Measurements from ENCODE around the gene PHF21A.

Gene PHF21A

DNA sequence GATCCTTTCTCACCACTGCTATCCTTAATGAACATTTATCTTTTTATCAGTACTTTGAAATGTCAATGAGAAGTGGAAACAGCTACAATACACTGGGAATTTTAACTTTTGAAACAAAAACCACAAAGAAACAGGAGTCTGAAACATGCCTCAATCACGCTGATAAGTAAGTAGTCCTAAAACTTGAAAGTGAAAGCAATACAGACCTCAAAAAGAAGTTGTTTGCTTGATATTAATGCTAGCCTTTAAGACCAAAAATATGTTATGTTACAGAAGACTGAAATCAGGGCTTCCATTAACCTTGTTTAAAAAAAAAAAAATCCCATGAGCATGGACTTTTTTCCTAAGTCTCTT lies 21.3 kb downstream of the PHF21A start:
- TF ChIP-seq, protein P1, sequence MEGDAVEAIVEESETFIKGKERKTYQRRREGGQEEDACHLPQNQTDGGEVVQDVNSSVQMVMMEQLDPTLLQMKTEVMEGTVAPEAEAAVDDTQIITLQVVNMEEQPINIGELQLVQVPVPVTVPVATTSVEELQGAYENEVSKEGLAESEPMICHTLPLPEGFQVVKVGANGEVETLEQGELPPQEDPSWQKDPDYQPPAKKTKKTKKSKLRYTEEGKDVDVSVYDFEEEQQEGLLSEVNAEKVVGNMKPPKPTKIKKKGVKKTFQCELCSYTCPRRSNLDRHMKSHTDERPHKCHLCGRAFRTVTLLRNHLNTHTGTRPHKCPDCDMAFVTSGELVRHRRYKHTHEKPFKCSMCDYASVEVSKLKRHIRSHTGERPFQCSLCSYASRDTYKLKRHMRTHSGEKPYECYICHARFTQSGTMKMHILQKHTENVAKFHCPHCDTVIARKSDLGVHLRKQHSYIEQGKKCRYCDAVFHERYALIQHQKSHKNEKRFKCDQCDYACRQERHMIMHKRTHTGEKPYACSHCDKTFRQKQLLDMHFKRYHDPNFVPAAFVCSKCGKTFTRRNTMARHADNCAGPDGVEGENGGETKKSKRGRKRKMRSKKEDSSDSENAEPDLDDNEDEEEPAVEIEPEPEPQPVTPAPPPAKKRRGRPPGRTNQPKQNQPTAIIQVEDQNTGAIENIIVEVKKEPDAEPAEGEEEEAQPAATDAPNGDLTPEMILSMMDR (IDR thresholded peaks at IDR 0.05; ENCODE audit: poor library complexity, severe bottlenecking): no peak
- Histone ChIP-seq H3K27ac (ENCODE audit: poor library complexity, severe bottlenecking) (no peak overlapping the region), H3K4me3 (ENCODE audit: severe bottlenecking) (no peak overlapping the region)

DNA sequence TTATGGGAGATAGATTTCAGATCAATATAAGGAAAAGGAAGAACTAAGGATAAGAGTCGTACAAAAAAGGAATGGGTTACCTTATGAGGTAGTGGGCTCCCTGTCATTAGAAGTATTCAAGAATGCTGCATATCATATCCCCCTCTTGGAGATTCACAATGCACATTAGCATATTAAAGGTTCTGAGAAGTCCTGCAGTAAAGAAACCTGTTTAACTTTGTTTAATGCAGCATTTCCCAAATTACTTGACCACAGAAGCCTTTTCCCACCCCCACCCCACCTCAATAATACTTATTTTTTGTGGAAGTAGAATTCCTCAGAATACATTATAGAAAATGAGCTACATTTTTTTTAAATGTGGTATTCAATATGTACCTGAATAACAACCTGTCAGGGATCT lies 30.9 kb downstream of the PHF21A start:
- ATAC-seq (ENCODE audit: low read depth) (no peak), DNase-seq (ENCODE audit: low spot score) (no peak)
- H3K27me3 ChIP-seq (ENCODE audit: insufficient read depth, poor library complexity, severe bottlenecking): no peaks in the 10 kb centered on the region

More for the DNA sequence above, 21.3 kb downstream of the PHF21A start:
- H3K4me1 ChIP-seq (ENCODE audit: insufficient read depth, poor library complexity, severe bottlenecking): peaks cover 3% of the 10 kb centered on the region
- no peak for DNase-seq (ENCODE audit: low spot score)
- no peak for ATAC-seq (ENCODE audit: low read depth)
- no peaks in the 10 kb centered on the region for H3K36me3 ChIP-seq (ENCODE audit: low read depth)
- no peaks in the 10 kb centered on the region for H3K27me3 ChIP-seq (ENCODE audit: insufficient read depth, poor library complexity, severe bottlenecking)
- no peaks in the 10 kb centered on the region for H3K9me3 ChIP-seq (ENCODE audit: severe bottlenecking)

DNA sequence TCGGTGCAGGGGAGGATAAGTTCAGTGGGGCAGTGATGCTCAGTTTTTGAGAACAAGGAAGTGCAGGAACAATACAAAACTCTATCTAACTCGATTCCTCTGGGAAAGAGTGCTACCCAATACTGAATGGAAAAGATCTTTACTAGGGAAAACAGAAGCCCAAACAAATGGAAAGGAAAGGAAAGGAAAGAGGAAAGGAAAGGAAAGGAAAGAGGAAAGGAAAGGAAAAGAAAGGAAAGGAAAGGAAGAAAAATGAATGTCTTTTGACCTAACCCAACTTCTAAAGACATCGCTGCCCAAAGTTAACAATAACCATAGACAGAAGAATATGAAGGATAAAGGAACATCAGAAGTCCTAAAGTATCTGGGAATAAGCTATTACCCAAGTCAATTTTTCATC lies 41.6 kb downstream of the PHF21A start:
- no peak for DNase-seq (ENCODE audit: low spot score)
- ATAC-seq (ENCODE audit: low read depth): no peak

More for the DNA sequence above, 30.9 kb downstream of the PHF21A start:
- Histone ChIP-seq H3K4me3 (ENCODE audit: severe bottlenecking) (no peak overlapping the region), H3K4me1 (ENCODE audit: insufficient read depth, poor library complexity, severe bottlenecking) (no peaks in the 10 kb centered on the region), H3K27ac (ENCODE audit: poor library complexity, severe bottlenecking) (no peak overlapping the region), H3K36me3 (ENCODE audit: low read depth) (peaks cover 4% of the 10 kb centered on the region; the same call in 1 of the 2 replicates), H3K9me3 (ENCODE audit: severe bottlenecking) (no peaks in the 10 kb centered on the region)
- TF ChIP-seq, protein P1 (IDR thresholded peaks at IDR 0.05; ENCODE audit: poor library complexity, severe bottlenecking): no peak

DNA sequence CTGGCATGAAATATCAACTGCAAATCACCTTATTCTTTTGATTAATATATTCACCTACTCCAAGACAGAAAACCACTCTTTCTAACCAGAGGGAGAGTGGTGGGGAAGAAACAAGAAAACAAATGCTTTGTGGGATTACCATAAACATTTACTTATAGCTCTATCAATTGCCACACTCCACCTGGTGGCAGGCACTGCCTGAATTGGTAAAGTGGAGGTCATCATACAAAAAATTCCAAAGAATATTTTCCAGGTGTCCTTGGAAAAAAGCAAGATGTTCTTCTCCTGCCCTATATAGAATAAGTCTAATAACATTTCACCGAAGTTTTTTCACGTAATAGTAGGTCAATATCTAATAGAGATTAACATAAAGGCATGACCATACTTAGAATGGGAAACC lies 45.3 kb downstream of the PHF21A start:
- ATAC-seq (ENCODE audit: low read depth): 0 out of 3 replicates have a peak, but pooled peaks have one; percentile 33
- H3K9me3 ChIP-seq (ENCODE audit: severe bottlenecking): no peaks in the 10 kb centered on the region
- peaks cover 13% of the 10 kb centered on the region for H3K36me3 ChIP-seq (ENCODE audit: low read depth)
- no peak overlapping the region for H3K4me3 ChIP-seq (ENCODE audit: severe bottlenecking)
- H3K27me3 ChIP-seq (ENCODE audit: insufficient read depth, poor library complexity, severe bottlenecking): no peaks in the 10 kb centered on the region
- H3K27ac ChIP-seq (ENCODE audit: poor library complexity, severe bottlenecking): no peak overlapping the region
- H3K4me1 ChIP-seq (ENCODE audit: insufficient read depth, poor library complexity, severe bottlenecking): peaks cover 7% of the 10 kb centered on the region
- DNase-seq (ENCODE audit: low spot score): no peak
- TF ChIP-seq, protein P1 (IDR thresholded peaks at IDR 0.05; ENCODE audit: poor library complexity, severe bottlenecking): peak; percentile 37

More for the DNA sequence above, 41.6 kb downstream of the PHF21A start:
- peaks cover 38% of the 10 kb centered on the region for H3K36me3 ChIP-seq (ENCODE audit: low read depth)
- H3K4me3 ChIP-seq (ENCODE audit: severe bottlenecking): no peak overlapping the region
- H3K27me3 ChIP-seq (ENCODE audit: insufficient read depth, poor library complexity, severe bottlenecking): no peaks in the 10 kb centered on the region
- H3K27ac ChIP-seq (ENCODE audit: poor library complexity, severe bottlenecking): no peak overlapping the region
- peaks cover 7% of the 10 kb centered on the region for H3K4me1 ChIP-seq (ENCODE audit: insufficient read depth, poor library complexity, severe bottlenecking)
- H3K9me3 ChIP-seq (ENCODE audit: severe bottlenecking): no peaks in the 10 kb centered on the region
- TF ChIP-seq, protein P1 (IDR thresholded peaks at IDR 0.05; ENCODE audit: poor library complexity, severe bottlenecking): no peak

DNA sequence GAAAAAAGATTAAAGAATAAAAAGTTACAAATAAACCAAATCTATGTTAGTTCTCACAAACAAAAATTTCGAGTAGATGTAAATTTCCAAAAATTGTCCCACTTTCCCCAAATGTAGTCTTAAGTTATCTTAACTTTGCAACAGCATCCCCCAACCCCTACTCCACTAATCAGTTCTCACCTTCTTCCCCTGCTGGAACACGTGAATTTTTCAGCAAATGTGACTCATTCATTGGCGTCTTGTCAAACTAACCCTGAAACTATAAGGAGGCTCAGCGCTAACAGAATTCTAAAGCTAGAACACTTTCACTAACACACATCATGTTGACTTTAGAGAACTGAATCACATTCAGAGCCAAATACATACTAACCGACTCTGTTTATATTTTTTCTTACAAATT lies 46.1 kb downstream of the PHF21A start:
- TF ChIP-seq, protein P1 (IDR thresholded peaks at IDR 0.05; ENCODE audit: poor library complexity, severe bottlenecking): no peak
- Histone ChIP-seq H3K27me3 (ENCODE audit: insufficient read depth, poor library complexity, severe bottlenecking) (no peaks in the 10 kb centered on the region), H3K9me3 (ENCODE audit: severe bottlenecking) (no peaks in the 10 kb centered on the region), H3K4me3 (ENCODE audit: severe bottlenecking) (no peak overlapping the region), H3K4me1 (ENCODE audit: insufficient read depth, poor library complexity, severe bottlenecking) (peaks cover 7% of the 10 kb centered on the region), H3K27ac (ENCODE audit: poor library complexity, severe bottlenecking) (no peak overlapping the region), H3K36me3 (ENCODE audit: low read depth) (peaks cover 13% of the 10 kb centered on the region)
- peak; percentile 68 for ATAC-seq (ENCODE audit: low read depth)
- no peak for DNase-seq (ENCODE audit: low spot score)

Data from RWPE2 (cell line).